DND-41 (cell line): Measurements from ENCODE around the gene SMOC2.

Experiments used
- ATAC-seq: fragments of 200-7000 bp; cut with Tn5 transposase; 3 replicates; pipeline ENCODE4 v1.9.1; 2021; ENCODE audit warnings: low read depth; ENCODE audit not compliant: insufficient read depth
- DNase-seq: peaks from one replicate; pipeline ENCODE4 v3.0.0-alpha.2; 2020
- H2AFZ ChIP-seq: 2 replicates; pipeline ENCODE4 v1.6.0; 2012; ENCODE audit warnings: low read depth, low read length
- H3K27ac ChIP-seq: 2 replicates; pipeline ENCODE4 v1.5.1; 2012; ENCODE audit warnings: low read length, inconsistent platforms
- H3K27me3 ChIP-seq: fragments of 200-600 bp; sonication (generic); 2 replicates; pipeline ENCODE4 v1.6.0; 2012; ENCODE audit warnings: low read length, mild to moderate bottlenecking, inconsistent platforms; ENCODE audit not compliant: insufficient read depth, poor library complexity
- H3K36me3 ChIP-seq: 2 replicates; pipeline ENCODE4 v1.5.1; 2012; ENCODE audit warnings: low read length, inconsistent platforms; ENCODE audit not compliant: insufficient read depth
- H3K4me1 ChIP-seq: 2 replicates; pipeline ENCODE4 v1.5.1; 2012; ENCODE audit warnings: mild to moderate bottlenecking, low read length; ENCODE audit not compliant: insufficient read depth
- H3K4me2 ChIP-seq: 2 replicates; pipeline ENCODE4 v1.6.0; 2012; ENCODE audit warnings: mild to moderate bottlenecking, moderate library complexity, low read length, inconsistent platforms; ENCODE audit not compliant: insufficient read depth
- H3K4me3 ChIP-seq, 2 experiments: fragments of 200-600 bp in 1 of 2; shearing (Covaris generic) in 1 of 2; 2 replicates each; pipeline ENCODE4 v1.5.1; 2012 to 2016; ENCODE audit warnings: inconsistent platforms in 2 of 2, low read length in 2 of 2, mild to moderate bottlenecking in 2 of 2, low read depth in 1 of 2, moderate library complexity in 1 of 2
- H3K79me2 ChIP-seq: 2 replicates; pipeline ENCODE4 v1.6.0; 2012; ENCODE audit warnings: low read length, inconsistent platforms; ENCODE audit not compliant: insufficient read depth
- H3K9ac ChIP-seq: 2 replicates; pipeline ENCODE4 v1.6.0; 2012; ENCODE audit warnings: low read depth, mild to moderate bottlenecking, inconsistent platforms, low read length, moderate library complexity
- H3K9me3 ChIP-seq: 2 replicates; pipeline ENCODE4 v1.5.1; 2012; ENCODE audit warnings: low read length, moderate library complexity, mild to moderate bottlenecking, inconsistent platforms; ENCODE audit not compliant: insufficient read depth, severe bottlenecking
- H4K20me1 ChIP-seq: 2 replicates; pipeline ENCODE4 v1.6.0; 2012; ENCODE audit warnings: low read length; ENCODE audit not compliant: insufficient read depth
- CTCF ChIP-seq: IDR thresholded peaks from 2 replicates; pipeline ENCODE4 v1.5.1; 2012; ENCODE audit warnings: borderline replicate concordance, low read length, moderate library complexity, mild to moderate bottlenecking; ENCODE audit not compliant: poor library complexity, severe bottlenecking; ENCODE audit errors: extremely low read depth
- EZH2 ChIP-seq: IDR thresholded peaks from 3 replicates; pipeline ENCODE4 v1.6.1; 2012; ENCODE audit warnings: borderline replicate concordance, low read depth, mild to moderate bottlenecking, moderate library complexity, low read length, inconsistent platforms; ENCODE audit not compliant: severe bottlenecking

The SMOC2 gene

DNA sequence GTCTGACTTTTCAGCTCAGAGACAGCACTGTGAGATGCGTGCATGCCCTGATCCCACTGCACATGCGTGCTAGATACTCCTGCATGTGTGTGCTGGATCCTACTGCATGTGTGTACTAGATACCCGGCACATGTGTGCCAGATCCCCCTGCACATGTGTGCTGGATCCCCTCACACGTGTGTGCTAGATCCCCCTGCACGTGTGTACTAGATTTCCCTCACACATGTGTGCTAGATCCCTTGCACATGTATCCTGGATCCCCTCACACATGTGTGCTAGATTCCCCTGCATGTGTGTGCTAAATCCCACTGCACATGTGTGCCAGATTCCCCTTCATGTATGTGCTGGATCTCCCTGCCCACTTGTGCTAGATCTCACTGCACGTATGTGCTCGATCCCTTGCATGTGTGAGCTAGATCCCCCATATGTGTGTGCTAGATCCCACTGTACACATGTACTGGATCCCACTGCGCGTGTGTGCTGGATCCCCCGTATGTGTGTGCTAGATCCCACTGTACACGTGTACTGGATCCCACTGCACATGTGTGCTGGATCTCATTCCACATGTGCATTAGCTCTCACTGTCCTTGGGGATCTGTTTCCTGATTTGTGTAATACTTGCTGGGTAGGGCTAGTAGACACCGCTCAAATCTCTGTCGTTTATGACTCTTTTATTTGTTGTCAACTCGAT is 214.6 kb downstream of the SMOC2 start:
- no peaks in the 10 kb centered on the region for H3K36me3 ChIP-seq
- TF ChIP-seq CTCF (no peak), EZH2 (no peak)
- no peak overlapping the region for H3K9ac ChIP-seq
- H3K79me2 ChIP-seq, result no peaks in the 10 kb centered on the region
- H3K4me1 ChIP-seq, result no peaks in the 10 kb centered on the region
- DNase-seq (no peak), ATAC-seq (no peak)
- H3K27ac ChIP-seq, result no peak overlapping the region
- H3K4me3 ChIP-seq, result no peak overlapping the region
- peaks cover 16% of the 10 kb centered on the region for H3K9me3 ChIP-seq
- H3K4me2 ChIP-seq, result no peak overlapping the region
- no peaks in the 10 kb centered on the region for H3K27me3 ChIP-seq
- no peak overlapping the region for H2AFZ ChIP-seq
- H4K20me1 ChIP-seq, result no peaks in the 10 kb centered on the region

DNA sequence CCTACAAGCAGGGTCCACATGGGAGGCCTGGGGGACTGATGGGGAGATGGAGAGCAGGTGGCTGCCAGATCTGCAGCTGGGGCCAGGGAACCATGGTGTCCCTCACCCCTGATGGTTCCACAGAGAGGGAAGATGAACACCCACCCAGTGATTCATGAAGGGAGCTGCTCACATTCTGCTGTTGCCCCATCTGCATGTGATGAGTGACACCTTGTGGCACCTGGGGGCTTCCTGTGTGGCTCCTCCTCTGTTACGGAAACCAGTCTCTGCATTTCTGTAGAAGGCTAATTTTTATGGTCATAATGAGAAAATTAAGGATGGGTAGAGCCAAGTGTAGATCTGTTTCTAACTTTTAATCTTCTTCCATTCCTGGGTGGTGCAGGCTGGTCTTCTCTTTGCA is 217.1 kb downstream of the SMOC2 start:
- Histone ChIP-seq H2AFZ (no peak overlapping the region), H4K20me1 (no peaks in the 10 kb centered on the region), H3K36me3 (no peaks in the 10 kb centered on the region), H3K27ac (no peak overlapping the region), H3K27me3 (no peaks in the 10 kb centered on the region), H3K4me3 (no peak overlapping the region), H3K9ac (no peak overlapping the region), H3K4me2 (no peak overlapping the region), H3K79me2 (no peaks in the 10 kb centered on the region), H3K9me3 (peaks cover 16% of the 10 kb centered on the region), H3K4me1 (no peaks in the 10 kb centered on the region)
- TF ChIP-seq EZH2 (no peak), CTCF (no peak)
- ATAC-seq (no peak), DNase-seq (no peak)

- Histone ChIP-seq H3K79me2 (no peaks in the 10 kb centered on the region), H4K20me1 (no peaks in the 10 kb centered on the region), H2AFZ (no peak overlapping the region), H3K27me3 (no peaks in the 10 kb centered on the region), H3K27ac (no peak overlapping the region), H3K4me3 (no peak overlapping the region), H3K9ac (no peak overlapping the region), H3K4me1 (no peaks in the 10 kb centered on the region), H3K4me2 (no peak overlapping the region), H3K9me3 (peaks cover 13% of the 10 kb centered on the region), H3K36me3 (no peaks in the 10 kb centered on the region)
- no peak for DNase-seq
- ATAC-seq, result no peak
- no peak for TF ChIP-seq CTCF
- TF ChIP-seq EZH2, result no peak
These were observed 219.5 kb downstream of the SMOC2 start for GRCh38 chr6:168660400-168660945.
